ENCODE results near the gene FGF21.

FGF21 gene

GRCh38 chr19:48741129-48741999, 14.0 kb upstream of the FGF21 start:
- peak in 1 of 2 donors; percentile 74 for DNase-seq (ENCODE audit: low spot score in 2 of 2)

DNA sequence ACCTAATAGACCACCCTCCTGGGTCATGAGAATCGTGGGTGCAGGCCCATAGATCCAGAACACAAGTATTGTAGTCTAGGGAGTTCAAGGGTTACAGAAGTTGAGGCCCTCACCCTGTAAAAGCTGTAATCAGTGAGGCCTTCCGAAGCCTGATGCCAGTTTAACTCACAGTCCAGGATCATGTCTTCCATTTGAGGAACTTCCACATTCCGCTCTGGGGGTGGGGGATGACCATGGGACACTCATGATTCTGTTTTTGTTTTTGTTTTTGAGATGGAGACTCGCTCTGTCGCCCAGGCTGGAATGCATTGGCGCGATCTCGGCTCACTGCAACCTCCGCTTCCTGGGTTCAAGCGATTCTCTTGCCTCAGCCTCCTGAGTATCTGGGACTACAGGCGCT, 13.2 kb upstream of the FGF21 start:
- no peak for ATAC-seq
- H3K9me3 Mint-ChIP-seq: no peaks in the 10 kb centered on the region
- no peaks in the 10 kb centered on the region for H3K36me3 Mint-ChIP-seq
- H3K27ac Mint-ChIP-seq: no peak overlapping the region
- peaks cover 27% of the 10 kb centered on the region for H3K4me1 Mint-ChIP-seq
- no peak overlapping the region for H3K4me3 Mint-ChIP-seq
- no peak for DNase-seq (ENCODE audit: low spot score in 2 of 2)

More at GRCh38 chr19:48741129-48741999, 14.0 kb upstream of the FGF21 start:
- Mint-ChIP-seq H3K4me3 (no peak overlapping the region), H3K9me3 (no peaks in the 10 kb centered on the region), H3K4me1 (peaks cover 23% of the 10 kb centered on the region), H3K27ac (no peak overlapping the region), H3K36me3 (no peaks in the 10 kb centered on the region)
- no peak for ATAC-seq

DNA sequence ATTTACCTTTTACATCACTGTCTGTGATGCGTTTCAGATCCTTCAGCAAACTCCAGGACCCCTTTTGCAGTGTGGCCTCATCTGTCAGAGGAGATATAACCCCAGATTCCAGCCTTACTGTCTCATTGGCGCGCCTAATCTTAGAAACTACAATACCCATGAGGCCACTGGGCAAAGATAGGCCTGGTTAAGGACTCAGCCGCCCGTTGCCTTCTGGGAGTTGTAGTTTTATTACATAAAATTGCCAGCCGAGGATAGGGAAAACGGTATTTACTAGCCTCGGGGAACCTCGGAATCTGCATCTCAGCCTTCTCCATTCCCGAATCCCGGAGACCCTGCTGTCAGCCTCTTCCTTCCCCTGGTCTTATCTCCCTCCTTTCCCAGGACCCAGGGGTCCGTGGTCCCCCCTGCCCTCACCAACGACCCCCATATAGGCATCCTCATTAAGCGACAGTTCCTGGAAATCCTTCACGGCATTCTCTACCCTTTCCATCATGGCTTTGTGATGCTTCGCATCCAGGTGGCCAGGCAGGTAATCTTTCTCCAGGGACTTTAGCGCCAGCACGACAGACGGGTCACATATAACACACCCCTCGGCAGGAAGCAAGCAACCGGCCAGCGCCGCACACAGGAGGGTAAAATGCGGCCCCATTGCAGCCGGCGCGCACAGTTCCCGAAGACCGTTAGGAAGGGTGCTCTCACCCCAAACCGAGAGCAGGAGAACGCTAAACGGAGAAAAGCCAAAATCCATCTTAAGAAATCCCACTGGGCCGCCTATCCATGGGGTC, 9.9 kb upstream of the FGF21 start:
- Mint-ChIP-seq H3K36me3 (no peaks in the 10 kb centered on the region), H3K9me3 (no peaks in the 10 kb centered on the region), H3K4me3 (peak overlapping the region; percentile 40), H3K4me1 (peaks cover 16% of the 10 kb centered on the region), H3K27ac (no peak overlapping the region)
- ATAC-seq: peak; percentile 83
- peak in 1 of 2 donors; percentile 66 for DNase-seq (ENCODE audit: low spot score in 2 of 2)

DNA sequence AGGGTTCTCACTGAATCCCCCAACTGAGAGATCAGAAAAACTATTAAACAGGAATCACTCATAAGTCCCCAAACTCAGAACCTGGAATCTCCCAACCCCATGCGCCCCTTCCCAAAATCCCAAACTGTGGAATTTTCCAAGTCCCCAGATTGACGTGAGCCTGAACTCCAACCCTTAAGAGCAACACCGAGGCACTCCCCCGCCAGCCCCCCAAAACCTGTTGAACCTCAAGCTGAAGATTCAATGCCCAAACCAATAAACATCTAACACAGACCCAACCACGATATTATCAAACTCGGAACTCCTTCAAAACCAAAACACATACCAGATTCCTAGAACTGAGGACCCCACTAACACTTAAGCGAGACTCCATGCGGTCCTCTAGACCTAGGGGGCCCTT, 9.2 kb upstream of the FGF21 start:
- Mint-ChIP-seq H3K9me3 (no peaks in the 10 kb centered on the region), H3K36me3 (no peaks in the 10 kb centered on the region), H3K4me3 (peak overlapping the region; percentile 40), H3K27ac (no peak overlapping the region), H3K4me1 (peaks cover 18% of the 10 kb centered on the region)
- ATAC-seq (no peak), DNase-seq (ENCODE audit: low spot score in 2 of 2) (no peak)

GRCh38 chr19:48746738-48747575, 8.4 kb upstream of the FGF21 start, which contains the start of gene IZUMO1:
TSS of gene IZUMO1 (minus strand) at chr19:48746909. CDS start at chr19:48745859, 1,050 bp downstream.
- peak within 1 kb of the TSS; percentile 40 for H3K4me3 Mint-ChIP-seq
- ATAC-seq: peak; percentile 82
- H3K27ac Mint-ChIP-seq: no peak within 1 kb of the TSS
- peaks cover 24% of the 10 kb centered on the region for H3K4me1 Mint-ChIP-seq
- DNase-seq (ENCODE audit: low spot score in 2 of 2): peak in 1 of 2 donors; percentile 78
- no peaks in the 10 kb centered on the region for H3K36me3 Mint-ChIP-seq
- no peaks in the 10 kb centered on the region for H3K9me3 Mint-ChIP-seq

DNA sequence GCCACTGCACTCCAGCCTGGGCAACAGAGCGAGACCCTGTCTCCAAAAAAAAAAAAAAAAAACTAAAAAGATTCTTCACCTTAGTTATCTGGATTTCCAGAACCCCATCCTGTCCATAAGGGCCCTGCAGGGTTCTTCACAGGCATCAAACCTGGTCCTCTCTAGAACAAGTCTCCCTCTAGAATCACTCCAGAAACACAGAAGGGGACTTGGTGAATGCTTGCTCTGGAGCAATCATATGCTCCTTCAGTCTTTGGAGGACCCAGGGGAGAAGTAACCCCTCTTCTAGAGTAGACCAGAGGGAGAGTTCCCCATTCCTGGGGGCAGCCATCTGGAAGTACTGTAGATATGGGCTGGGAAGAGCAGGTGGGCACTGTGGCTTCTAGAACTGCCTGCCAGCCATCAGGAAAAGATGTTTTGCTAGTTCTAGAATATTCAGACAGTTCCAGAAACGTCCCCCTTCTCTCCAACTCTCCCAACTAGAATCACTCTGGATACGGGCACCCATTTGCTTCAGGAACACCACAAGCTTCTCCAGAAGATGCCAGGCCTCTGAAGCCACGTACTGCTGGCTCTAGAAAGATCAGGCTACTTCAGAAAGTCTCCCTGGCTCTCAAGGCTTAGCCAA, 5.6 kb upstream of the FGF21 start:
- no peak for ATAC-seq
- no peak for DNase-seq (ENCODE audit: low spot score in 2 of 2)
- no peak overlapping the region for H3K4me3 Mint-ChIP-seq
- no peaks in the 10 kb centered on the region for H3K9me3 Mint-ChIP-seq
- no peak overlapping the region for H3K27ac Mint-ChIP-seq
- peaks cover 38% of the 10 kb centered on the region for H3K4me1 Mint-ChIP-seq
- H3K36me3 Mint-ChIP-seq: no peaks in the 10 kb centered on the region

- no peak overlapping the region for H3K4me3 Mint-ChIP-seq
- peaks cover 36% of the 10 kb centered on the region for H3K4me1 Mint-ChIP-seq
- no peaks in the 10 kb centered on the region for H3K9me3 Mint-ChIP-seq
- no peaks in the 10 kb centered on the region for H3K36me3 Mint-ChIP-seq
- H3K27ac Mint-ChIP-seq: no peak overlapping the region
- DNase-seq (ENCODE audit: low spot score in 2 of 2) (no peak), ATAC-seq (no peak)
These were observed 5.0 kb upstream of the FGF21 start for GRCh38 chr19:48750351-48750750.

DNA sequence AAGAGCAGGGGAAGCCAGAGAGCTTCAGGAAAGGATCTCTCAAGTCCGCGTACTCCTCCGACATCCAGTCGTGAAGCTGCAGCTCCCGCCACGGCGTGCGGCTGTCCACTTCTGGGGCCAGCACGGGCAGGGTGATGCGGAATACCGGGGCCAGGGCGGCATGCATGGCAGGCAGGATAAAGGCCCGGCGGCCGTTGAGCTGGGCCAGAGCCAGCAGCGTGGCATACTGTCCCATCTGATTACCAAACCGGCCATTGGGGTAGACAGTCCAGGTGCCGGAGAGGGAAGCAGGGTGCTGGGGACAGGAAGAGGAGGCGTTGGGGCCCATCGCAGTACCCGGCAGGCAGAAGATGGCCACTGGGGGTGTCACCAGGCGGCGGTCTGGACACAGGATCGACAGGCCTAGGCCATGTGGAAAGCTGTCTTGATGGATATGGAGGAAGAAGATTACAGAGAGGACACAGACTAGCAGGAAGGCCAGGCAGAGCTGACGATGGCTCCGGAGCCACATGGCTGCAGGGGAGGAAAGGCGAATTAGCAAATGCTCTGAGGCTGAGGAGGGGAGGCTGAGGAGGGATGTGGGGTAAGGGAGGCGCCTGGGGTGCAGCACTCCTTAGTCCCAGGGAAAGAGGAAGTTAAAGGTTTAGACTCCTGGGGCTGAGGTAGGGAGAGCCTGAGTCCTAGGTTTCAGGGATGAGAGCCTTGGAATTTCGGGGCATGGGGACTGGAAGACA, 4.4 kb upstream of the FGF21 start:
- peak overlapping the region; percentile 68 for H3K27ac Mint-ChIP-seq
- peaks cover 30% of the 10 kb centered on the region for H3K4me1 Mint-ChIP-seq
- H3K36me3 Mint-ChIP-seq: no peaks in the 10 kb centered on the region
- DNase-seq (ENCODE audit: low spot score in 2 of 2): no peak
- peak overlapping the region; percentile 65 for H3K4me3 Mint-ChIP-seq
- no peak for ATAC-seq
- no peaks in the 10 kb centered on the region for H3K9me3 Mint-ChIP-seq

GRCh38 chr19:48751845-48752495, 3.4 kb upstream of the FGF21 start:
- Mint-ChIP-seq H3K4me3 (peak overlapping the region; percentile 65), H3K4me1 (peaks cover 22% of the 10 kb centered on the region), H3K36me3 (no peaks in the 10 kb centered on the region), H3K27ac (no peak overlapping the region), H3K9me3 (no peaks in the 10 kb centered on the region)
- ATAC-seq (no peak), DNase-seq (ENCODE audit: low spot score in 2 of 2) (no peak)

DNA sequence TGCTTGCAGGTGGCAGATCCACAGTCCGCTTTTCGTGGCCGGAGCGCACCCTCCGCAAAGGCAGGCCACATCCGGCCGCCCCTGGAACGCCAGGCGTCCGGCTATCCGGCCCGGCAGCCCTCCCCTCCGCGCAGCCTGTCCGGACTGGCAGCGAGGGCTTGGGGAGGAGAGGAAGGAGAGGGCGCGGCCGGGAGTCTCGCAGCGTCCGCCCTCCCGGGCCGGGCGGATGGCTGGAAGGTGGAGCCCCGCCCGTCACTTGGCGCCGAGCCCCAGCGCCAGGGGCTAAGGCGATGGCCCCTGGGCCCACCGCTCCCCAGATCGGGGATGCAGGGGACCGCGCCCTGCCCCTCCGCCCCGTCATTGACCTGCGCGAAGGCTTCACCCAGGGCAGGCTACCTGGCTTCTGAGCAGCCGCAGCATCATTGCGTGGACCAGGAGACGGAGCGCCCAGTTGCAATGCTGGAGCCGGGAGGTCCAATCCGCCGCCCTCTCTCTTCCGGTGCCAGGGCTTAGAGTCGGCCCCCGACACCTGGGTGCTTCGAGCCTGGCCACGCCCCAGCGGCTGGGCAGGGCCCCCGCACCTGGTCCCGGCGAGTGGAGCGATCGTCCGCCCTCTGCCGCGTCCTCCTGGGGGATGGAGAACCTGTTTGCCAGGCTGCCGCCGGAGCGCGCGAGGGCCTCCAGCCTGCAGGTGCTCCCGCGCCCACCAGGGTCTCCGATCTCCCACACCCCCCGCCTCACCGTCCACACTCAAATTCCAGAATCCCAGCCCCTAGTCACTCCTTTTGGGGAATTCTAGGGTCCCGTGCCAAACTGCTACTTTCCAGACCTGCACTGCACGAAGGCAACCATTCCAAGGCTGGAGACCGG, 2.6 kb upstream of the FGF21 start, which contains the start of gene FUT1:
Gene FUT1 (minus strand): TSS at position 146 of the 870 bp plus-strand sequence. CDS start 1,360 bp downstream, outside the sequence.
- peak; percentile 75 for ATAC-seq
- DNase-seq (ENCODE audit: low spot score in 2 of 2): no peak
- peak within 1 kb of the TSS; percentile 68 for H3K27ac Mint-ChIP-seq
- peaks cover 22% of the 10 kb centered on the region for H3K4me1 Mint-ChIP-seq
- H3K4me3 Mint-ChIP-seq: peak within 1 kb of the TSS; percentile 65
- no peaks in the 10 kb centered on the region for H3K36me3 Mint-ChIP-seq
- no peaks in the 10 kb centered on the region for H3K9me3 Mint-ChIP-seq

DNA sequence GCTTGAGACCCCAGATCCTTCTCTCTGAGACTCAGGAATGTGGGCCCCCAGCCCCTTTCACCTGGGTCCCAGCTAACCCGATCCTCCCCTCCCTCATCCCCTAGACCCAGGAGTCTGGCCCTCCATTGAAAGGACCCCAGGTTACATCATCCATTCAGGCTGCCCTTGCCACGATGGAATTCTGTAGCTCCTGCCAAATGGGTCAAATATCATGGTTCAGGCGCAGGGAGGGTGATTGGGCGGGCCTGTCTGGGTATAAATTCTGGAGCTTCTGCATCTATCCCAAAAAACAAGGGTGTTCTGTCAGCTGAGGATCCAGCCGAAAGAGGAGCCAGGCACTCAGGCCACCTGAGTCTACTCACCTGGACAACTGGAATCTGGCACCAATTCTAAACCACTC, 463 bp downstream of the FGF21 start:
- no peak overlapping the region for H3K4me3 Mint-ChIP-seq
- no peaks in the 10 kb centered on the region for H3K36me3 Mint-ChIP-seq
- H3K9me3 Mint-ChIP-seq: no peaks in the 10 kb centered on the region
- DNase-seq (ENCODE audit: low spot score in 2 of 2) (no peak), ATAC-seq (no peak)
- H3K27ac Mint-ChIP-seq: no peak overlapping the region
- peaks cover 27% of the 10 kb centered on the region for H3K4me1 Mint-ChIP-seq

GRCh38 chr19:48756212-48756611, 888 bp downstream of the FGF21 start:
- Mint-ChIP-seq H3K27ac (no peak overlapping the region), H3K9me3 (no peaks in the 10 kb centered on the region), H3K4me1 (peaks cover 27% of the 10 kb centered on the region), H3K4me3 (no peak overlapping the region), H3K36me3 (no peaks in the 10 kb centered on the region)
- DNase-seq (ENCODE audit: low spot score in 2 of 2): no peak
- ATAC-seq: no peak

DNA sequence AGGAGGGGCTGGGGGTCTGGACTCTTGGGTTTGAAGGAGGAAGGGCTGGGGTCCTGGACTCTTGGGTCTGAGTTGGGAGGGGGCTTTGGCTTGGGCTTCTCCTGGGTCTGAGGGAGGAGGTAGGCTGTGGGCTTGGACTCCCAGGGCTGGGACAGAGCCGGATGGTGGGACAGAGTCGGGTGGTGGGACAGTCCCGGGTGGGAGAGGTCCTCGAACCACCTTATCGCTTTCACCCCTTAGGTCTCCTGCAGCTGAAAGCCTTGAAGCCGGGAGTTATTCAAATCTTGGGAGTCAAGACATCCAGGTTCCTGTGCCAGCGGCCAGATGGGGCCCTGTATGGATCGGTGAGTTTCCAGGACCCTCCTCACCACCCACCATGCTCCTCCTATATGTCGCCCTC, 1.4 kb downstream of the FGF21 start:
- H3K27ac Mint-ChIP-seq: no peak overlapping the region
- no peaks in the 10 kb centered on the region for H3K9me3 Mint-ChIP-seq
- DNase-seq (ENCODE audit: low spot score in 2 of 2): no peak
- H3K4me1 Mint-ChIP-seq: peaks cover 24% of the 10 kb centered on the region
- no peak for ATAC-seq
- H3K4me3 Mint-ChIP-seq: no peak overlapping the region
- no peaks in the 10 kb centered on the region for H3K36me3 Mint-ChIP-seq

Measured in stimulated activated effector memory CD8-positive, alpha-beta T cell treated with anti-CD3 and anti-CD28 coated beads, Interleukin-12 subunit alpha, Interleukin-12 subunit beta, amount 100 ng/mL, for 72 hours (primary cell).